Astrocyte (in vitro differentiated cells and primary cell): ENCODE measurements around the gene SKA3.
"Not testable (repeated sequence)": the region's sequence is repeated elsewhere in the genome, so short reads cannot be mapped to it uniquely, and the experiment has no call there.

Source experiments
- CTCF ChIP-seq: IDR thresholded peaks from 2 replicates; pipeline ENCODE4 v1.5.1; 2011; ENCODE audit warnings: low read depth, mild to moderate bottlenecking, inconsistent platforms, low read length, moderate library complexity; ENCODE audit not compliant: insufficient read depth
- EZH2 ChIP-seq: IDR thresholded peaks from 2 replicates; pipeline ENCODE4 v1.6.1; 2012; ENCODE audit warnings: mild to moderate bottlenecking, low read length, inconsistent platforms; ENCODE audit not compliant: insufficient read depth

GRCh38 chr13:21135833-21136232 is 40.5 kb downstream of the SKA3 start:
- not testable (repeated sequence) for TF ChIP-seq CTCF, EZH2
